Testis (tissue), 3 donors: ENCODE results near the gene ANKRD12. TPM values are rescaled to one million over a fixed set of nuclear protein-coding genes. Genes with fewer than 3 reads are reported as not detected.
"Not testable (repeated sequence)": the region's sequence is repeated elsewhere in the genome, so short reads cannot be mapped to it uniquely, and the experiment has no call there.

Experiments used
- DNase-seq: peaks from one replicate; pipeline ENCODE4 v3.0.0-alpha.2; 2019
- H3K27ac ChIP-seq, 2 donors: fragments of 200-600 bp; sonication (generic); one replicate each; pipeline ENCODE4 v1.5.1; 2019
- H3K27me3 ChIP-seq: fragments of 200-600 bp; sonication (generic); one replicate; pipeline ENCODE4 v1.5.1; 2019
- H3K36me3 ChIP-seq: fragments of 200-600 bp; sonication (generic); one replicate; pipeline ENCODE4 v1.5.1; 2017; ENCODE audit warnings: low read depth; ENCODE audit errors: missing control alignments
- H3K4me1 ChIP-seq: fragments of 200-600 bp; sonication (generic); one replicate; pipeline ENCODE4 v1.5.1; 2019
- H3K4me3 ChIP-seq, 2 donors: fragments of 200-600 bp; sonication (generic); one replicate each; pipeline ENCODE4 v1.5.1; 2017 to 2019
- H3K9me3 ChIP-seq: fragments of 200-600 bp; sonication (generic); one replicate; pipeline ENCODE4 v1.5.1; 2017
- CTCF ChIP-seq, 3 experiments: fragments of 450-650 bp in 2 of 3; fragments of 200-600 bp in 1 of 3; sonication (generic) in 1 of 3; IDR thresholded peaks; one replicate each; pipeline ENCODE4 v1.5.1; 2016 to 2019; ENCODE audit warnings: antibody characterized with exemption in 3 of 3, mild to moderate bottlenecking in 2 of 3, moderate library complexity in 1 of 3
- POLR2A ChIP-seq: fragments of 450-650 bp; IDR thresholded peaks from one replicate; pipeline ENCODE4 v1.6.1; 2017; ENCODE audit warnings: antibody characterized with exemption, mild to moderate bottlenecking, moderate library complexity
- WGBS, 2 donors: methylation state at CpG; one replicate each; pipeline ENCODE4 v1.1.5; 2018; 5-methylcytosine and 5-hydroxymethylcytosine counted together
- intact Hi-C: fragments of 100-400 bp; cut with DNase I; formaldehyde crosslinking; loops from one replicate; pipeline ENCODE4 v1.15.1; 2023; ENCODE audit warnings: low total_unique reads
- polyA plus RNA-seq: library from polyadenylated mRNA; stranded (reverse); fragments of 350-450 nt; fragmentation: Illumina TruSeq; extraction: RNeasy Lipid Tissue Mini Kit (QIAGEN cat#74804); gene quantifications from one replicate; pipeline ENCODE4 v1.2.3, GENCODE V29; 2014; ENCODE audit warnings: low read depth, low replicate concordance; ENCODE audit not compliant: insufficient read depth
- total RNA-seq, 2 donors: library from RNA; depleted of rRNA; stranded (reverse); fragments of >200 nt; gene quantifications; one replicate each; pipeline ENCODE4 v1.2.3, GENCODE V29; 2016

The ANKRD12 gene
- total and polyA plus RNA-seq, 3 donors from 2014 or later = 4.5 to 59.7 (median 58.5) TPM

GRCh38 chr18:9249254-9249653 is 112.7 kb downstream of the ANKRD12 start:
- intact Hi-C loops = no loop called here
- H3K27me3 ChIP-seq = no peaks in the 10 kb centered on the region
- WGBS, 2 donors = 88% methylated on average over 2 of the region's 2 CpGs

GRCh38 chr18:9259173-9259572 is 122.6 kb downstream of the ANKRD12 start:
- intact Hi-C loops = no loop called here
- no peaks in the 10 kb centered on the region for H3K4me1 ChIP-seq
- no peak for DNase-seq
- no peak overlapping the region for H3K4me3 ChIP-seq
- TF ChIP-seq POLR2A = no peak
- no peak for TF ChIP-seq CTCF (IDR thresholded peaks at IDR 0.05)
- H3K36me3 ChIP-seq = no peaks in the 10 kb centered on the region
- no peak overlapping the region for H3K27ac ChIP-seq
- H3K9me3 ChIP-seq = no peaks in the 10 kb centered on the region
- 90 to 92% methylated on average over 3 of the region's 3 CpGs for WGBS, 2 donors
- H3K27me3 ChIP-seq = no peaks in the 10 kb centered on the region

More at GRCh38 chr18:9249254-9249653, 112.7 kb downstream of the ANKRD12 start:
- Histone ChIP-seq H3K9me3 (no peaks in the 10 kb centered on the region), H3K27ac (no peak overlapping the region), H3K4me3 (no peak overlapping the region), H3K4me1 (no peaks in the 10 kb centered on the region), H3K36me3 (no peaks in the 10 kb centered on the region)
- no peak for DNase-seq
- TF ChIP-seq CTCF (IDR thresholded peaks at IDR 0.05) (no peak), POLR2A (no peak)

- 49 to 52% methylated on average over 4 of the region's 4 CpGs for WGBS, 2 donors
Observed at GRCh38 chr18:9260388-9261380, 124.1 kb downstream of the ANKRD12 start.

GRCh38 chr18:9263264-9263663 is 126.7 kb downstream of the ANKRD12 start:
- Histone ChIP-seq H3K4me1 (no peaks in the 10 kb centered on the region), H3K27me3 (no peaks in the 10 kb centered on the region), H3K9me3 (no peaks in the 10 kb centered on the region), H3K36me3 (no peaks in the 10 kb centered on the region), H3K4me3 (no peak overlapping the region), H3K27ac (no peak overlapping the region)
- 88 to 100% methylated on average over 1 of the region's 1 CpG for WGBS, 2 donors
- no peak for DNase-seq
- intact Hi-C loops = no loop called here
- TF ChIP-seq POLR2A (no peak), CTCF (IDR thresholded peaks at IDR 0.05) (no peak)

More at GRCh38 chr18:9260388-9261380, 124.1 kb downstream of the ANKRD12 start:
- no peak for TF ChIP-seq CTCF (IDR thresholded peaks at IDR 0.05)
- no peak for TF ChIP-seq POLR2A
- DNase-seq = no peak
- intact Hi-C loops = no loop called here
- H3K27me3 ChIP-seq = no peaks in the 10 kb centered on the region
- no peak overlapping the region for H3K4me3 ChIP-seq
- no peaks in the 10 kb centered on the region for H3K4me1 ChIP-seq
- no peaks in the 10 kb centered on the region for H3K36me3 ChIP-seq
- H3K27ac ChIP-seq = no peak overlapping the region
- no peaks in the 10 kb centered on the region for H3K9me3 ChIP-seq

- DNase-seq, H3K36me3 ChIP-seq, H3K4me1 ChIP-seq, intact Hi-C loops, H3K4me3 ChIP-seq, H3K27me3 ChIP-seq, H3K27ac ChIP-seq, H3K9me3 ChIP-seq: not testable (repeated sequence)
- WGBS, 2 donors = 93 to 95% methylated on average over 15 of the region's 15 CpGs
Observed at GRCh38 chr18:9264797-9265196, 128.2 kb downstream of the ANKRD12 start.
